Measurements from ENCODE around the gene ELP2. TPM values are rescaled to one million over a fixed set of nuclear protein-coding genes. Genes with fewer than 3 reads are reported as not detected.
A peak's percentile ranks its signal among the peaks of the same experiment; 100 is the strongest.

ELP2 gene
- polyA plus RNA-seq, 1 donor (not counting 4 experiments of a cell fraction or from before 2014, with no cell fraction given) = 74.6 TPM

- Histone ChIP-seq H3K9me1 (ENCODE audit: control insufficient read depth, extremely low read depth, insufficient read depth, low read length) (no peaks in the 10 kb centered on the region), H3K27ac (ENCODE audit: control insufficient read depth, insufficient read depth, low read length) (peak overlapping the region; percentile 93), H4K20me1 (ENCODE audit: control insufficient read depth, extremely low read depth, insufficient read depth, low read length) (peaks cover 5% of the 10 kb centered on the region), H3K9ac (ENCODE audit: control insufficient read depth, extremely low read depth, insufficient read depth, low read length) (peak overlapping the region; percentile 97), H3K4me2 (ENCODE audit: control insufficient read depth, extremely low read depth, insufficient read depth, low read depth, low read length) (peak overlapping the region; percentile 97), H3K4me3 (ENCODE audit: control insufficient read depth in 2 of 3, extremely low read depth in 1 of 3, insufficient read depth in 2 of 3, low read depth in 1 of 3, low read length in 3 of 3) (peak overlapping the region; percentile 83 to 95 (median 92)), H3K27me3 (ENCODE audit: control insufficient read depth, extremely low read depth, insufficient read depth, low read length) (no peaks in the 10 kb centered on the region), H3K36me3 (ENCODE audit: control insufficient read depth in 2 of 2, extremely low read depth in 1 of 2, insufficient read depth in 2 of 2, low read length in 2 of 2) (peaks cover 2 to 5% of the 10 kb centered on the region in 2 experiments), H3K9me3 (ENCODE audit: control insufficient read depth, low read depth, low read length) (no peaks in the 10 kb centered on the region), H2AFZ (ENCODE audit: control insufficient read depth, low read length) (peak overlapping the region; percentile 89), H3K79me2 (ENCODE audit: control insufficient read depth, insufficient read depth, low read length) (peaks cover 57% of the 10 kb centered on the region), H3K4me1 (ENCODE audit: control insufficient read depth, extremely low read depth, insufficient read depth, low read length) (peaks cover 25% of the 10 kb centered on the region)
- no peak for FAIRE-seq
- dilution Hi-C loops (cut with MboI; ENCODE audit: extremely low pct_ligation_motif_present, low sequenced_read_pairs) = no loop called here
- DNase-seq (ENCODE audit: low read depth, low spot score) = no peak
- TF ChIP-seq CTCF (optimal IDR thresholded peaks at IDR 0.05 in 1 of 3, IDR thresholded peaks at IDR 0.05 in 1 of 3, conservative IDR thresholded peaks at IDR 0.05 in 1 of 3; ENCODE audit: extremely low read depth in 1 of 3, insufficient read depth in 2 of 3, low read length in 3 of 3) = no peak
- TF ChIP-seq EZH2 (IDR thresholded peaks at IDR 0.05; ENCODE audit: low read length) = no peak
Observed at GRCh38 chr18:36128530-36128870, 1.2 kb upstream of the ELP2 start.

GRCh38 chr18:36128907-36129299, 796 bp upstream of the ELP2 start:
- H3K27me3 ChIP-seq (ENCODE audit: control insufficient read depth, extremely low read depth, insufficient read depth, low read length) = no peaks in the 10 kb centered on the region
- H3K27ac ChIP-seq (ENCODE audit: control insufficient read depth, insufficient read depth, low read length) = peak overlapping the region; percentile 93
- H3K4me2 ChIP-seq (ENCODE audit: control insufficient read depth, extremely low read depth, insufficient read depth, low read depth, low read length) = peak overlapping the region; percentile 97
- DNase-seq (ENCODE audit: low read depth, low spot score) = no peak
- peak overlapping the region; percentile 97 for H3K9ac ChIP-seq (ENCODE audit: control insufficient read depth, extremely low read depth, insufficient read depth, low read length)
- dilution Hi-C loops (cut with MboI; ENCODE audit: extremely low pct_ligation_motif_present, low sequenced_read_pairs) = no loop called here
- H3K79me2 ChIP-seq (ENCODE audit: control insufficient read depth, insufficient read depth, low read length) = peaks cover 58% of the 10 kb centered on the region
- no peaks in the 10 kb centered on the region for H3K9me3 ChIP-seq (ENCODE audit: control insufficient read depth, low read depth, low read length)
- peak overlapping the region; percentile 83 to 95 (median 92) for H3K4me3 ChIP-seq (ENCODE audit: control insufficient read depth in 2 of 3, extremely low read depth in 1 of 3, insufficient read depth in 2 of 3, low read depth in 1 of 3, low read length in 3 of 3)
- H3K9me1 ChIP-seq (ENCODE audit: control insufficient read depth, extremely low read depth, insufficient read depth, low read length) = no peaks in the 10 kb centered on the region
- no peak for FAIRE-seq
- TF ChIP-seq CTCF (optimal IDR thresholded peaks at IDR 0.05 in 1 of 3, IDR thresholded peaks at IDR 0.05 in 1 of 3, conservative IDR thresholded peaks at IDR 0.05 in 1 of 3; ENCODE audit: extremely low read depth in 1 of 3, insufficient read depth in 2 of 3, low read length in 3 of 3) (no peak), EZH2 (IDR thresholded peaks at IDR 0.05; ENCODE audit: low read length) (no peak)
- peaks cover 25% of the 10 kb centered on the region for H3K4me1 ChIP-seq (ENCODE audit: control insufficient read depth, extremely low read depth, insufficient read depth, low read length)
- H2AFZ ChIP-seq (ENCODE audit: control insufficient read depth, low read length) = peak overlapping the region; percentile 89
- peaks cover 5% of the 10 kb centered on the region for H4K20me1 ChIP-seq (ENCODE audit: control insufficient read depth, extremely low read depth, insufficient read depth, low read length)
- peaks cover 2 to 4% of the 10 kb centered on the region in 2 experiments for H3K36me3 ChIP-seq (ENCODE audit: control insufficient read depth in 2 of 2, extremely low read depth in 1 of 2, insufficient read depth in 2 of 2, low read length in 2 of 2)
